ENCODE measurements around the gene PTCH2.

Gene PTCH2

GRCh38 chr1:44785029-44785380 lies 58.0 kb downstream of the PTCH2 start:
- DNase-seq (ENCODE audit: low read depth, low spot score), result no peak
- no peak overlapping the region for H3K27ac ChIP-seq

DNA sequence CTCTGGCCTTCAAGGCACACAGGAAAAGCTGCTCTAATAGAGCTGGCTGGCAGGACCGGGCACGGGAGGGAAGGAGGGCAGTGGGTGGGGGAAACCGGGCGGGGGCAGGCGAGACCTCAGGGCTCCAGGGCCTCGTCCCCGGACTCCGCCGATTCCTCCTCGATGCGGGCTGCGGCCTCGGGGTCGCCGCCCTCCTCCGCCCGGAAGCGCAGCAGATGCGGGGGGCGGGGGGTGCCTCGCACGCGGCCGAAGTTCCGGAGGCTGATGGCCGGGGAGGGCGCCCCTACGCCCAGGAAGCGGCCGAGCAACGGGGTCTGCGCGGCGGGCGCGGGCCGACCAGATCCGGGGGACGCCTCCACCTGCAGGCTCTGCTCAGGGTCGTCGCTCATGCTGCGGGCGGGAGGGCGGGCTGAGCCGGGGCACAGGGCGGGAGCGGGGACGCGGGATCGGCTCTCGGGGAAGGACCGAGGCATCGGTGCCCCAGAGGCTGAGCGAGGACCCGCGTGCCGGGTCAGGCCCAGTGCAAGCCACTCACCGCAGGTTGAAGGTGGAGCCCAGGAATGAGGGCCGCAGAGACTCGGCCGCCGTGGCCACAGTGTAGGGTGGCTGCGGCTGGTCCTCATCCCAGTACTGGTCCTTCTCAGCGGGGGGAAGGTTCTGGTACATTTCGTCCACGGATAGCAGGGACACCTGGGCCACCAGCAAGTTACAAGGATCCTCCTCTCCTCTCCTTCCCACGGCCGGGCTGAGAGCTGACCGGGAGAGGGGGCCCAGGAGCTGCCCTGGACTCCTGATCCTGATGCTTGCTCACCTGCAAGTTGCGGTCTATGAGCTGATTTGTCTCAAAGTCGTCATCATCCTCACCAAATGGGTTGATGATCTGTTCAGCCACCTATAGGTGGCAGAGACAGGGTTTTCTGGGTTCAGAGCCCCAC lies 58.7 kb downstream of the PTCH2 start:
- no peak for DNase-seq (ENCODE audit: low read depth, low spot score)
- no peak overlapping the region for H3K27ac ChIP-seq

DNA sequence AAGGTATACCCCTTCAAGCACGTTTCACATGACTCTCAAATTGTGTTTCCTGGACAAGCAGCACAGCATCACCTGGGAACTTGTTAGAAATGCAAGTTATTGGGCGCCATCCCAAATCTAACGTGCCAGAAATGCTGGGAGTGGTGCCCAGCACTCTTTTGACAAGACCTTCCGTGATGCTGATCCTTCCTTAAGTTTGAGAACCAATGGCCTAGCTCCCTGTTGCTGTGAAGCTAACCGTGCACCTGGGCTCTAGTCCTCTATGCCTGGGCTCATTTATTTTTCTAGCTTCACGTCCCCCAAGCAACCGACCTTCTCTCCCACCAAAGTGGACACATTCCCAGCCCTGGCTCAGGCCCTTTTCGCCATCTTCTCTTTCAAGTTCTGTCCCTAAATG lies 59.4 kb downstream of the PTCH2 start:
- H3K27ac ChIP-seq, result no peak overlapping the region
- no peak for DNase-seq (ENCODE audit: low read depth, low spot score)

GRCh38 chr1:44780583-44781121 lies 62.4 kb downstream of the PTCH2 start:
- no peak overlapping the region for H3K27ac ChIP-seq
- DNase-seq (ENCODE audit: low read depth, low spot score), result no peak

- peak overlapping the region; percentile 89 for H3K27ac ChIP-seq
- DNase-seq (ENCODE audit: low read depth, low spot score), result no peak
Measured at GRCh38 chr1:44778705-44779576, 64.1 kb downstream of the PTCH2 start.

DNA sequence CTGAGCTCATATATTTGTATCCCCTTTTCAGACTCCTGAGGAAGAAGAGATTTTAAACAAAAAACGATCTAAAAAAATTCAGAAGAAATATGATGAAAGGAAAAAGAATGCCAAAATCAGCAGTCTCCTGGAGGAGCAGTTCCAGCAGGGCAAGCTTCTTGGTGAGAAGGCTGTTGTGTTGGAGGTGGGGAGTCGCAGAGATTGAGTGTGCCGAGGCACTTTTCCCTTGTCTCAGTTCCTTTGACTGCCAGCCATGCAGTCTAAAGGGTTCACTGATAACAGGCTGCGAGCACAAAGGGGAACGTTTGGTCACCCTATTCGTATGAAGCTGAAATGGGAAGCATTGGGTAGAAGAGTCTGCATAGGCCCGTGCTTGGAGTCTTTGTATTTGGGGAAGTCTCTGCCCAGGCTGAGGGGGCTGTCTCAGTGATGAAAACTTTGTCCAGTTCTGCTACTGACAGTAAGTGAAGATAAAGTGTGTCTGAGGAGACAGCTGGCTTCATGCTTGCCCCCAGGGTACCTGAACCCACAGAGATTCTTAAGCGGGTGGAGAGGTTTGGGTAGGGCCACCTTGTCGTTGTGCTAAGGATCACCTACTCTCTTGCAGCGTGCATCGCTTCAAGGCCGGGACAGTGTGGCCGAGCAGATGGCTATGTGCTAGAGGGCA lies 65.0 kb downstream of the PTCH2 start:
- H3K27ac ChIP-seq, result peak overlapping the region; percentile 89
- no peak for DNase-seq (ENCODE audit: low read depth, low spot score)

- peak overlapping the region; percentile 89 for H3K27ac ChIP-seq
Measured at GRCh38 chr1:44777547-44777946, 65.5 kb downstream of the PTCH2 start.

DNA sequence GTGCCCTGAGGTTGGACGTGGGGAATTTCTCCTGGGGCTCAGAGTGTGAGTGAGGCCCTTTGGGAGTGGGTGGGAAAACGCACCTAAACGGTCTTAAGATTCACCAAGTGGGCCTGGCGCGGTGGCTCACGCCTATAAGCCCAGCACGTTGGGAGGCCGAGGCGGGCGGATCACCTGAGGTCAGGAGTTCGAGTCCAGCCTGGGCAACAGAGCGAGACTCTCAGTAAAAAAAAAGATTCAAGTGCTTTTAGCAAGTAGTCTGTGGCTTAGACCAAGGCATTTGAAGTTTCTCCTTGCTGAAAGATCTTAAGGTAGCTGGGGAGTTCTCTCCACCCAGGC lies 66.4 kb downstream of the PTCH2 start:
- no peak for DNase-seq (ENCODE audit: low read depth, low spot score)
- peak overlapping the region; percentile 89 for H3K27ac ChIP-seq

More at GRCh38 chr1:44777547-44777946, 65.5 kb downstream of the PTCH2 start:
- no peak for DNase-seq (ENCODE audit: low read depth, low spot score)

GRCh38 chr1:44775930-44776729 lies 66.9 kb downstream of the PTCH2 start:
- DNase-seq (ENCODE audit: low read depth, low spot score), result no peak
- peak overlapping the region; percentile 89 for H3K27ac ChIP-seq

DNA sequence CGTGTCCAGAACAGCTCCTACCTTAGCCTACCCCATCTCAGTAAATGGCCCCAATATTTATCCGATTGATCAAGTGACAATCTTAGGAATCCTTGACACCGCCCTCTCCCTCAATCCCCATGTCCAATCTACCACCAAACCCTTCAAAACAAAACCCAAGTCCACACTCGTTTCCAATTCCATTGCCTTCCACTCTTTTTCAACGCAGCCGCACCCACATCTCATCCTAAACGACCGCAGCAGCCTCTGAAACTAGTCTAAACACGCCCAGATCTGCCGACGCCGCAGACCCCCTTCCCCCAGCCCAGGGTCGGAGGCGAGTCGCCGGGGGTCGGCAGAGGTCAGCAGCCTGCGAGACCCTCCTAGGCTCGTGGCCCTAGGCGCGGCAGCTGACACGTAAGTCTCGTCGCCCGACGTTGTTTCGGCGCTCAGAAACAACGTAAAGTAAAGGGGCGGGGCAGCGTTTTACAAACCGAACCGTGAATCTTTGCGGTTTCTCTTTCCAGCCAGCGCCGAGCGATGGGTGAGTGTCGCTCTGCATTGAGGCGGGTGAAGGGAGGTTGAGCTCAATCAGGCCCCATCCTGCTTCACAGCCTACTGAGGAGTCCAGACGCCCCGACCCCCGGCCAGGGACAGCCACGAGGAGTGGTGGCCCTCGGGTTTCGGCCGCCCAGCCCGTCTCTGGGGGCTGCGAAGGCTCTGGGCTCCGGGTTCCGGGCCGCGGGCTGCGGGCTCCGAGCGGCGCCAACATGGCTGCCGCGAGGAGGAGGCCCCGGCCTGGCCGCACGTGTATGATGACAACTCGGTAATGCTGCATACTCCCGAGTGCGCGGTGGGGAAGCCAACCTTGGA lies 67.7 kb downstream of the PTCH2 start, which contains the start of gene RPS8:
RPS8 (plus strand) TSS at position 463 of the 852 bp plus-strand sequence; CDS start at position 520, 57 bp downstream.
- peak within 1 kb of the TSS; percentile 89 for H3K27ac ChIP-seq
- DNase-seq (ENCODE audit: low read depth, low spot score), result peak; percentile 76
